Stomach (tissue), 4 donors: ENCODE measurements around the gene CPB2.

Experiments used
- CTCF ChIP-seq, 7 experiments: fragments of 450-650 bp in 4 of 7; fragments of 200-600 bp in 3 of 7; sonication (generic) in 3 of 7; IDR thresholded peaks; one replicate each; pipeline ENCODE4 v1.5.1; 2016 to 2019; ENCODE audit warnings: antibody characterized with exemption in 7 of 7, control low read depth in 2 of 7, mild to moderate bottlenecking in 1 of 7
- EP300 ChIP-seq: sonication (generic); formaldehyde crosslinking; IDR thresholded peaks from one replicate; pipeline ENCODE4 v1.6.1; 2017; ENCODE audit warnings: antibody characterized with exemption
- POLR2A ChIP-seq, 4 donors: fragments of 450-650 bp; IDR thresholded peaks; one replicate each; pipeline ENCODE4 v1.6.1; 2016; ENCODE audit warnings: antibody characterized with exemption in 4 of 4, control low read depth in 2 of 4, mild to moderate bottlenecking in 1 of 4, moderate library complexity in 1 of 4
- POLR2AphosphoS5 ChIP-seq, 3 donors: sonication (generic); formaldehyde crosslinking; IDR thresholded peaks; one replicate each; pipeline ENCODE4 v1.6.1; 2016; ENCODE audit warnings: antibody characterized with exemption in 3 of 3

- TF ChIP-seq CTCF (IDR thresholded peaks at IDR 0.05) (no peak), POLR2A (IDR thresholded peaks at IDR 0.05) (no peak), POLR2AphosphoS5 (IDR thresholded peaks at IDR 0.05) (no peak), EP300 (no peak)
Measured at GRCh38 chr13:46022481-46022880, 82.4 kb downstream of the CPB2 start.
